HG02970 (cell line): Measurements from ENCODE around the gene DHRS3.
"Not testable (repeated sequence)": the region's sequence is repeated elsewhere in the genome, so short reads cannot be mapped to it uniquely, and the experiment has no call there.

Experiments used
- ATAC-seq: cut with Tn5 transposase; IDR thresholded peaks from one replicate; pipeline ENCODE4 v1.9.1; 2021; ENCODE audit warnings: mild to moderate bottlenecking, moderate library complexity, moderate number of reproducible peaks; ENCODE audit not compliant: unreplicated experiment, low FRiP score

Gene DHRS3

DNA sequence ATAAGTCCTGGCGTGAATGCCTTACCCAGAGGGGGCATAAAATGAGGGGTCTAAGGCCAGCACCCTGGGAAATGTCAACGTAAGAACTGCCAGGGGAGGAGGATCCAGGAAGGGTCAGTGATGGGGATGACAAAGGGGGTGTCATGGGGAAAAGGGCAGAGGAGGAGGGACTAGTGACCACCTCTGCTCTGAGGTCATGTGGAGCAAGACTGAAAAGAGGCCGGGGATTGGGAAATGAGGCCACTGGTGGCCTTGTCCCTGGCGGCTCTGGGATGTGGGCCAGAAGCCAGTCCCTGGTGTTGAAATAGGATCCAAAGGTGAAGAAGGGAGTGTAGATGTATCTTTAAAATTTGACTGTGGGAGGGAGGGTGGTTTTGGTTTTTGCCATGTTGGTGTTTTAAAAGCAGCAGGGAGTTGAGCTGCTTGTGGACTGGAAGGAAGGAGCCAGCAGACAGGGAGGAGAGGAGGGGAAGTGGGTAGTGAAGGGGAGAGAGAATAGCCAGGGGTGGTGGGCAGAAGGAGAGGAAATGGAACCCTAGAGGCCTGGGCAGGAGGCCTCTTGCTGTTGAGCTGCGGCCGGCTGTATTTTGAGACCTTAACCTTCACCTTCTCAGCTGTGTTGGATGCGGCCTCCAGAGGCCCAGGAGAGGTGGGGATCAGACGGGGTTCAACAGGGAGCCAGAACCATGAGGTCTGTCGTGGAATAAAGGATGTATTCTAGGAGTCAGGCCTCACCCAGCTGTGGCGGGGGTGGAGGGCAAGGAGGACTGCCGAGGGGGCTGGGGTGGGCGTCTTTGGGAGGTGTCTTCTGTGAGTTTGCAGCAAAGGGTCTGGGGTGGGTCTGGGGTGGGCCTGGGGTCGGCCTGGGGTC is 92.5 kb downstream of the DHRS3 start:
- ATAC-seq, result no peak

DNA sequence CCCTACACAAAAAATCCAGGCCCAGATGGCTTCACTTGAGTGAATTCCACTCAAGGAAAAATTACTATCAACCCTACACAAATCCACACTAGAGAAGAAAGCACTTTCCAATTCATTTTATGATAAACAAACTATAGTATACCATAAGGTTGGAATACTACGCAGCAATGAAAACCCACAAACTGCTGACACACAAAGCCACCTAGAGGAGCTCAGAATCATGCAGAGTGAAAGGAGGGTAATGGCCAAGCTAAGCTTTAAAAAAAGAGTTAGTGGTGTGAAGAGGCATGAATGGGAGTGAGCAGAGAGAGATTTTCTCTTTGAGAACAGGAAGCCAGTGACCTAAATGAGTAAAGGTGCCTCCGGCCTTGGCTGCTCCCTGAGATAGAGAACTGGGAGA is 93.7 kb downstream of the DHRS3 start:
- no peak for ATAC-seq

GRCh38 chr1:12522780-12523179 is 95.2 kb downstream of the DHRS3 start:
- not testable (repeated sequence) for ATAC-seq

GRCh38 chr1:12521096-12521495 is 96.9 kb downstream of the DHRS3 start:
- ATAC-seq, result no peak

GRCh38 chr1:12519693-12520364 is 98.2 kb downstream of the DHRS3 start:
- ATAC-seq, result no peak

- no peak for ATAC-seq
Measured at GRCh38 chr1:12518931-12519692, 98.9 kb downstream of the DHRS3 start.
